ENCODE results near the gene CPT1C.
A peak's percentile ranks its signal among the peaks of the same experiment; 100 is the strongest.

Gene CPT1C

DNA sequence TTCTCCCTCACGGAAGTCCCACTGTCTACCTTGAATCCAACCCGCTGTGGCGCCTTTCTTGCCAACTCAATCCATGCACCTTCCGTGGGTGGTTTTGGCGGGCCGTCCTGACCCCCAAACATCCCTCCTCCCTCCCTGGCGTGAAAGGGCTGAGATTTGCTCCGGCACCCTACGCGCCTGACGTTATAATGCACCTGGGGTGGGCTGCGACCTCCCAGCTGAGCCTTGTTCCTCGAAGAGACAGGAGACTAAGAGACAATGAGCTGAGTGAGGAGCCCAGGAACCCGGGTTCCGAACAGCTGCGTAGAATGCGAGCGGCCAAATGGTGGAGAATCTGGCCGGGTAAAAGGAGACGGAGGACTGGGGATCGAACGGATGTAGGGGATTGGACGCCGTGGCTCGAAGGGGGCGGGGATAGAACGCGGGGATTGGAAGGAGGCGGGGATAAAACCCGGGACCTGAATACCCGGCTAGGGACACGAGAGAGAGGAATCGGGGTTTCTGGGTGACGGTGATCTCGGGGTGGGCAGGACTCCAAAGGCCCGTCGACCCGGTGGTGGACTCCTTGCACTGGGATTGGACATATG, at the start of gene CPT1C:
CPT1C (plus strand) TSS at position 461 of the 587 bp plus-strand sequence. CDS start 1,137 bp downstream, outside the sequence.
- DNase-seq, result peak; percentile 57

DNA sequence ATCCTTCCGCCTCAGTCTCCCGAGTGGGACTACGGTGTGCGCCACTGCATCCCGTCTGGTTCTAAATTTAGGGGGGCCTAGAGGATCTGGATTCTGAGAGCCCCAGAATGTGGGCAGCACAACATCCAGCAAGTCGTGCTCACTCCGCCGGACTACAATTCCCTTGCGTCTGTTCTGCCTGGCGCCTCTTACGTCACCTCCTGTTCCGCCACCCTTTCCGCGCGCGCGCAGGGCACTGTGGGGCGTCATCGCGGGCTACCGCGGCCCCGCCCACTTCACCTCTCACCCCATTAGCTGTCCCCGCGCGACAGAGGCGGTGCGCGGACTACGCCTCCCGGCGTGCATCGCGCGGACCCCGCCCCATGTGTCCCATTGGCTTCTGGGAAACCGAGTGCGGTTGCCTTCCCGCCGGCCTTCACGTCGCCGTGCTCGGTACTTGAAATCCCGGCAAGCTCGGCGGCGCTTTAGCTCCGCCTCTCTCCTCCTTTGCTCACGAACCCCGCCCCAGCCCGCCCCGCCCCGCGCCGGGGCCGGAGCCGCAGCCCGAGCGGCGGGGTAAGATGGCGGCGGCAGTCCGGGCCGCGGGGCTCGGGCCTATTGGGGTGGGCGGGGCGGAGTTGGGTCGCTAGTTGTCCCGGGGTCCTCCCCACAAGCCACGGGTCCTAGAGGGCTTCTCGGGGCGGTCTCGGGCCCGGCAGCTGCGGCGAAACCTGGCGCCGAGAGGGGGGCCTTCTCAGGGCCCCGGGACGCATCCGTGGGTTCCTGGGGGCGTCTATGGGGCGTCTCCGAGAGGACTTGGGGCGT, 49.0 kb upstream of the CPT1C start, which contains the start of gene SCAF1:
SCAF1 (plus strand) TSS at position 522 of the 804 bp plus-strand sequence. CDS start 2,818 bp downstream, outside the sequence.
- DNase-seq, result peak; percentile 100

DNA sequence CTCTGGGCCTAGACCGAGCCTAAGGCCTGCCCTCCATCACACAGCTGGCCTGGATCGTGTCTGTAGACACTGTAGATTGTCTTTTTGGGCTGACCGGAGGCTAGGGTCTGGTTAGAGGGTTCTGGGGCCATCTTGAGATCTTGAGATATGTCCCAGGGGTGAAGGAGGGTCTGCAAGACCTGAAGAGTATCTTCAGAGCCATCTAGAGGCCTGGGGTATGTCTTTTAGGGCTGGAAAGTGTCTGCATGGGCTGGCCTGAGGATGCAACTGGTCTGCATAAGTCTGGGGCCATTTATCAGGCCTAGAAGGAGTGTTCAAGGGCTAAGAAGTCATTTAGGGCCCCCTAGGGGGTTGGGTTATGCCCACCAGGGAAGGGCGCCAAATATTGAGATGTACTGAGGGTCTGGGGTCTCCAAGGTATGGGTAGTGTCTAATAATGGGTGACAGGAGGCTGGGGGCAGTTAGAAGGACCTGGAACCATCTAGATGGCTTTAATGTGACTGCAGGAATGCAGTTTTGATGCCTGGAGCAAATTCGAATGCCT, 48.4 kb upstream of the CPT1C start:
- no peak for DNase-seq

DNA sequence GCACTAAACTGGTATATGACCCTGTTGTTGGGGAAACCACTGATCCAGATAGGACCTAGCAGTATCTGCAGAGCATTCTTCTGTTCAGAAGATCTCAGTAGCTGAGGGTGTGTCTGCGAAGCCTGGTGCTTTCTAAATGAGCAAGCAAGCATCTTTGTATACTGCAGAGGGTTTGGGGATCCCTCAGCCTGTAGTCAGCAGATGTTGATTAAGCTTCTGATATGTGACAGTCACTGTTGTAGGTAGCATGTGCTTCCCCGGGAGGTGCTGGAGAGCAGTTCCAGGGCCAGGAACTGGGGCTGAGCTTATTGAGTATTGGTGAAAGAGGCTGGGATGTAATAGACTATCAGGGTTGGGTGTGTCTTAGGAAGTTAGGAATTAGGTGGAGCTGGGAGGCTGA, 47.5 kb upstream of the CPT1C start:
- no peak for DNase-seq

DNA sequence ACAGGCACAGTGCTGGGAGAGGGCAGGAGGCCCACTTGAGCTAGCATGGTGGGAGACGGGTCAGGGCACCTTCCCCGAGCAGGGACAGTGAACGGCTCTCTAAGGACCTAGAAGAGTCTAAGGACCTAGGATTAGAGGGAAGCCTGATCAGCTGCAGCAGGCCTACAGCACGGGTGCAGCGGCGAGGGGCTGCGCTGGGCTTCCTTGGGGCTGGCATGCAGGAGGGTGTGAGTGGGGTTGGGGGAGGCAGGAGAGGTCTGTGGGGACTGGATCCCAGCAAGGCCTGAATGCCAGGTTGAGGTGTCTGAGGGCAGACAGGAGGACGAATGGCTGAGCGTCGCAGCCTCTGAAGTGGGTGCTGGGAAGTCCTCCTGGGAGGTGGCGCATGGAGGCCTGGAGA, 45.3 kb upstream of the CPT1C start:
- no peak for DNase-seq

DNA sequence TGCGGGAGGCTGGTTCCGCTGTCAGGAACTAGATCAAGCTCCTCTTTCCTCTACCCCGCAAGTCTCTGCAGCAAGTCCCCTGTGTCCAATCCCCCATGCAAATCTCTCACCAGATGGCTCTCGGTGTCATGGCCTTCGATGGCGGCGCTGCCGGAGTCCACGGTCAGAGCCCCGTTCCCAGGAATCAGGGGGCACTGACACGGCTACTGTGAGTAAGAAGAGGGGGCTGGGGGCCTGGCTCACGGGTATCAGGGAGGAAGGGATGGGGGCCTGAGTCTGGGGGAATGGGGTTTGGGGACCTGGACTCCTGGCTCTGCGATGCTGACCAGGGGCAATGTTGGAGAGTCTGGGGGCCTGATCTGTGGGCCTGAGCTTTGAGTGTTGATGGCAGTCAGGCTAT, 44.9 kb upstream of the CPT1C start:
- DNase-seq, result no peak

DNA sequence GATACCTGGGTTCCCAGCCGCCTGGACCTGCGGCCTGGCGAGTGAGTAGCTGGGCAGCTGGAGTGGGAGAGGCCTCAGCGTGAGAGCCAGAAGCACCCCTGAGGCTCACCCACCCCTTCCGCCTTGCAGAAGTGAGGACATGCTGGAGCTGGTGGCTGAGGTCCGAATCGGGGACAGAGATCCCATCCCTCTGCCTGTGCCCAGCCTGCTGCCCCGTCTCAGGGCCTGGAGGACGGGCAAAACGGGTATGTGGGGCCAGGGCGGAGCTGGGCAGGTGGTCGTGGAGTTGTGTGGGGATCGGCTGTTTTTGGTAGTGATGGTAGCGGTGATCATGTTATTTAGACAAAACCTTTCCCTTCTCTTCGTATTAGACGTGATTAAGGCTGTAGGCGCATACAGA, 44.3 kb upstream of the CPT1C start:
- no peak for DNase-seq

DNA sequence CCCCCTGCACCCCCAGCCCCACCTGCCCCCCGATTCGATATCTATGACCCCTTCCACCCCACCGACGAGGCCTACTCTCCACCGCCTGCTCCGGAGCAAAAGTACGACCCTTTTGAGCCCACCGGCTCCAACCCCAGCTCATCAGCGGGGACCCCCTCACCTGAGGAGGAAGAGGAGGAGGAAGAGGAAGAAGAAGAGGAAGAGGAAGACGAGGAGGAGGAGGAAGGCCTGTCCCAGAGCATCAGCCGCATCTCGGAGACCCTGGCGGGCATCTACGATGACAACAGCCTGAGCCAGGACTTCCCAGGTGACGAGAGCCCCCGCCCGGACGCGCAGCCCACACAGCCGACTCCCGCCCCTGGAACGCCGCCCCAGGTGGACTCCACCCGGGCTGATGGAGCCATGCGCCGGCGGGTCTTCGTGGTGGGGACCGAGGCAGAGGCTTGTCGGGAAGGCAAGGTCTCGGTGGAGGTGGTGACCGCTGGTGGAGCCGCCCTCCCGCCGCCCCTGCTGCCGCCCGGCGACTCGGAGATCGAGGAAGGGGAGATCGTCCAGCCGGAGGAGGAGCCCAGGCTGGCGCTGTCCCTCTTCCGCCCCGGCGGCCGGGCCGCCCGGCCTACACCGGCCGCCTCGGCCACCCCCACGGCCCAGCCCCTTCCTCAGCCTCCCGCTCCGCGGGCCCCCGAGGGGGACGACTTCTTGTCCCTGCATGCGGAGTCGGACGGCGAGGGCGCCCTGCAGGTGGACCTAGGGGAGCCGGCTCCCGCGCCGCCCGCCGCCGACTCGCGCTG, 39.7 kb upstream of the CPT1C start:
- no peak for DNase-seq

DNA sequence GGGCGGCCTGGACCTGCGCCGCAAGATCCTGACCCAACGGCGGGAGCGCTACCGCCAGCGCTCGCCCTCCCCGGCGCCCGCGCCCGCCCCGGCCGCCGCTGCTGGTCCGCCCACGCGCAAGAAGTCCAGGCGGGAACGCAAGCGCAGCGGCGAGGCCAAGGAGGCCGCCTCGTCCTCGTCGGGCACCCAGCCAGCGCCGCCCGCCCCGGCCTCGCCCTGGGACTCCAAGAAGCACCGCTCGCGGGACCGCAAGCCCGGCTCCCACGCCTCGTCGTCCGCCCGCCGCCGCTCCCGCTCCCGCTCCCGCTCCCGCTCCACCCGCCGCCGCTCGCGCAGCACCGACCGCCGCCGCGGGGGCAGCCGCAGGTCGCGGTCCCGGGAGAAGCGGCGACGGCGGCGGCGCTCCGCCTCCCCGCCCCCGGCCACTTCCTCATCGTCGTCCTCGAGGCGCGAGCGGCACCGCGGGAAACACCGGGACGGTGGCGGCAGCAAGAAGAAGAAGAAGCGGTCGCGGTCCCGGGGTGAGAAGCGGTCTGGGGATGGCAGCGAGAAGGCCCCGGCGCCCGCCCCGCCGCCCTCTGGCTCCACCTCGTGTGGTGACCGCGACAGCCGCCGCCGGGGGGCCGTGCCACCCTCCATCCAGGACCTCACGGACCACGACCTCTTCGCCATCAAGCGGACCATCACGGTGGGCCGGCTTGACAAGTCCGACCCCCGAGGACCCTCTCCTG, 38.9 kb upstream of the CPT1C start:
- no peak for DNase-seq

DNA sequence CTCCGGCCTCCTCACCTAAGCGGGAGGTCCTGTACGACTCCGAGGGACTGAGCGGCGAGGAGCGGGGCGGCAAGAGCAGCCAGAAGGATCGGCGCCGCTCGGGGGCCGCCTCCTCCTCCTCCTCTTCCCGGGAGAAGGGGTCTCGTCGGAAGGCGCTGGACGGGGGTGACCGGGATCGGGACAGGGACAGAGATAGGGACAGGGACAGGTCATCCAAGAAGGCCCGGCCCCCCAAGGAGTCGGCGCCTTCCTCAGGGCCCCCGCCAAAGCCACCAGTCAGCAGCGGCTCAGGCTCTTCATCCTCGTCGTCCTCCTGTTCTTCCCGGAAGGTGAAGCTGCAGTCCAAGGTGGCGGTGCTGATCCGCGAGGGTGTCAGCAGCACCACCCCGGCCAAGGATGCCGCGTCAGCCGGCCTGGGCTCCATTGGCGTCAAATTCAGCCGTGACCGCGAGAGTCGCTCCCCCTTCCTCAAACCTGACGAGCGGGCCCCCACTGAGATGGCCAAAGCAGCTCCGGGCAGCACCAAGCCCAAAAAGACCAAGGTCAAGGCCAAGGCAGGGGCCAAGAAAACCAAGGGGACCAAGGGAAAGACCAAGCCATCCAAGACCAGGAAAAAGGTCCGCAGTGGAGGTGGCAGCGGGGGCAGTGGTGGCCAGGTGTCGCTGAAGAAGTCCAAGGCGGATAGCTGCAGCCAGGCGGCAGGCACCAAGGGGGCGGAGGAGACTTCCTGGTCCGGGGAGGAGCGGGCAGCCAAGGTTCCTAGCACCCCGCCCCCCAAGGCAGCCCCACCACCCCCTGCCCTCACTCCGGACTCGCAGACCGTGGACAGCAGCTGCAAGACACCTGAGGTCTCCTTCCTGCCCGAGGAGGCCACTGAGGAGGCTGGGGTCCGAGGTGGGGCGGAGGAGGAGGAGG, 38.1 kb upstream of the CPT1C start:
- DNase-seq, result no peak

DNA sequence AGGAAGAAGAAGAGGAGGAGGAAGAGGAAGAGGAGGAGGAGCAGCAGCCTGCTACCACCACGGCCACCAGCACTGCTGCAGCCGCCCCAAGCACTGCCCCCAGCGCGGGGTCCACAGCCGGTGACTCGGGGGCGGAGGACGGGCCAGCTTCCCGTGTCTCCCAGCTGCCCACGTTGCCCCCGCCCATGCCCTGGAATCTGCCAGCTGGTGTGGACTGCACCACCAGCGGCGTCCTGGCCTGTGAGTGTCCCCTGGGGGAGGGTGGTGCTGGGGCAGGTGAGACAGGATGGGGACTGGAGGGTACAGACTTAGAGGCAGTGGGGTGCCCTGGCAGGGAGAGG, 37.5 kb upstream of the CPT1C start:
- DNase-seq, result no peak

DNA sequence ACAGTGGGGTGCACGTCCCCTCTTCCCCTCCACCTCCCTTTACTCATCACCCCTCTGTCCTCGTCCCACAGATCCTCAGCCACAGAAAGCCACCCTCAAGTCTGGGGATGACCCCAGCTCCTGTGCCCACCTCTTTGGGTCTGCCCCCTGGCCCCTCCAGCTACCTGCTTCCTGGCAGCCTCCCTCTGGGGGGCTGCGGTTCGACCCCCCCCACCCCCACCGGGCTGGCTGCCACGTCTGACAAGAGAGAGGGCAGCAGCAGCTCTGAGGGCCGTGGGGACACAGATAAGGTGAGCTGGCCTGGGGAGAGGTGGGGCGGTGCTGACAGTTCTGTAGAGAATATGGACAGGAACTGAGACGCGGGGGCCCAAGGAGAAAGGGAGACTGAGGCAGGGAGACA, 36.3 kb upstream of the CPT1C start:
- no peak for DNase-seq

DNA sequence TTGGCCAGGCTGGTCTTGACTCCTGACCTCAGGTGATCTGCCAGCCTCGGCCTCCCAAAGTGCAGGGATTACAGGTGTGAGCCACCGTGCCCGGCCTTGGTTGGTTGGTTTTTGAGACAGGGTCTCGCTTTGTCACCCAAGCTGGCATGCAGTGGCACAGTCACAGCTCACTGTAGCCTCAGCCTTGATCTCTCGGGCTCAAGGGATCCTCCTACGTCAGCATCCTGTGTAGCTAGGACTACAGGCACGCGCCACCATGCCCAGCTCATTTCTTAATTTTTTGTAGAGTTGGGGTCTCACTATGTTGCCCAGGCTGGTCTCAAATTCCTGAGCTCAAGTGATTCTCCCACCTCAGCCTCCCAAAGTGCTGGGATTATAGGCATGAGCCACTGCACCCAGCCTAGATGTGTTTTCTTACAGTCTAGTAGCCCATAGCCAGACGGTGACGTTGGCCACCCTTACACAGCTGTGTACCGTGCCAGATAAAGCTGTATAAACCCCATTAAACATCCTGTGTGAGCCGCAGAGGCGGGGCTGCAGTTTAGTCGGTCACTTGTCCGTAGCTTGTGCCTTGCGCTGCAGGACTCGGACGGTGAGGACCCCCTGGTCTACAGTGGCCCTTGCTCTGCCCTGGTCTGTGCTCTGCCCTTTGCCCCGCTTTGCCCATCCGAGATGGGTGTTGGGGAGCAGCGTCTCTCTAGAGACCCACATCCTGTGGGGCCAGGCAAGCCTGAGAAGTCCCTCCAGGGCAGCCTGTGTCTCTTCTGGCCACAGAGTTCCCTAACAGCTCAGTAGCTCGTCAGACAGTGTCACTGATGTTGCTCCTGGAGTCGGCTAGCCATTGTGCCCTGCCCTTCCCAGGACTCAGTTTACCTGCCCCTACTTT, 35.1 kb upstream of the CPT1C start:
- no peak for DNase-seq

DNA sequence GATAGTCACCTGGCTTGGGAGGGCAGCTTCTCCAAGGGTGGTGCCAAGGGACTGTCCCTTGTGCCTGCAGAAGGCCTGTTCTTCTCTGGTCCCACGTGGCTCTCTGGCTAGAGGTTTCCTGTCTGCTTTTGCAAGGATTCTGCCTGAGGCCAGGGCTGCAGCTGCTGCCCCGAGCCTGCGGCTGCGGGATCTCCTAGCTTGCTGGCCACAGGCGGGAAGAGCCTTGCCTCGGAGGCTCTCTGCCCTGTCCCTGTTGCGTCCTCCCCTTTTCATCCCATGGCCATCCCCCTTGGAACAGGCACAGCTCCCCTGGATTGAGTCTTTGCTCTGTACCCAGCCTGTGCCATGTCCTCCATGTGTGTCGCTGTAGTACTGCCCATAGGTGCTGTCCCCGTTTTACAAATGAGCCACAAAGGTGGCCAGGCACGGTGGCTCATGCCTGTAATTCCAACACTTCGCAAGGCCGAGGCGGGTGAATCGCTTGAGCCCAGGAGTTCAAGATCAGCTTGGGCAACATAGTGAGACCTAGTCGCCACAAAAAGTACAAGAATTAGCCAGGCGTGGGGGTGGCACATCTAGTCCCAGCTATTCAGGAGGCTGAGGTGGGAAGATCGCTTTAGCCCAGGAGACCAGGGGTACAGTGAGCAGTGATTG, 34.3 kb upstream of the CPT1C start:
- DNase-seq, result no peak

DNA sequence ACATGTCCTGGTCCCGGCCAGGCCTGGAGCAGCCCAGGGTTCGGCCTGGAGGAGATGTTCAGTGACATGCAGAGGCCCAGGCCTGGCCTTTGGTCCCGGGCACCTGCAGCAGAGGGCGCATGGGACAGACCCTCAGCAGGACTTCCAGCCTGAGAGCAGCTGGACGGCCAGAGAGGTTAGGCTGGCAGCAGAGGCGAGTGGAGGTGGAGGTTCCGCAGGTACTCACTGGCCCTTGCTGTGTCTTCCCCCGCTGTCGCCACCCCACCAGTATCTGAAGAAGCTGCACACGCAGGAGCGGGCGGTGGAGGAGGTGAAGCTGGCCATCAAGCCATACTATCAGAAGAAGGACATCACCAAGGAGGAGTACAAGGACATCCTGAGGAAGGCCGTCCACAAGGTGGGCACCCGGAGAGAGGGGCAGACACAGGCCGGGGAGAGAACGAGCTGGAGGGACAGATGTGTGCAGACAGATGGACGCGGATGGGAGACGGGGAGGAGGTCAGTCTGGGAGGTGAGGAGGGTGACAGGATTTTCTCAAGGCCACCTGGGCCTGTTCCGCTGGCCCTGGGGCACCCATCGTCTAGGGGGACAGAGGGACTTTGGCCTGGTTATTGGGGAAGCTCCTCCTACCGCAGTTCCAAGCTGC, 33.3 kb upstream of the CPT1C start:
- no peak for DNase-seq

DNA sequence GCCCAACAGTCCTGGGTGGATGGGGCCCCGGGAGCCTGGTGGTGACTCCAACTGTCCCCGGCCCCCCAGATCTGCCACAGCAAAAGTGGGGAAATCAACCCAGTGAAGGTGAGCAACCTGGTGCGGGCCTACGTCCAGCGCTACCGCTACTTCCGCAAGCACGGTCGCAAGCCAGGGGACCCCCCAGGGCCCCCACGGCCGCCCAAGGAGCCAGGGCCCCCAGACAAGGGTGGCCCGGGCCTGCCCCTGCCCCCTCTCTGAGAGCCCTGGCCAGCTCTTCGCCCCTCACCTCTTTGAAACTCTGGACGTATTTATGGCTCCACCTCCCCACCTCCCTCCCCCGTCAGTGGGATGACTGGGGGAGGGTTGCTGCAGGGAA, 32.8 kb upstream of the CPT1C start:
- no peak for DNase-seq

DNA sequence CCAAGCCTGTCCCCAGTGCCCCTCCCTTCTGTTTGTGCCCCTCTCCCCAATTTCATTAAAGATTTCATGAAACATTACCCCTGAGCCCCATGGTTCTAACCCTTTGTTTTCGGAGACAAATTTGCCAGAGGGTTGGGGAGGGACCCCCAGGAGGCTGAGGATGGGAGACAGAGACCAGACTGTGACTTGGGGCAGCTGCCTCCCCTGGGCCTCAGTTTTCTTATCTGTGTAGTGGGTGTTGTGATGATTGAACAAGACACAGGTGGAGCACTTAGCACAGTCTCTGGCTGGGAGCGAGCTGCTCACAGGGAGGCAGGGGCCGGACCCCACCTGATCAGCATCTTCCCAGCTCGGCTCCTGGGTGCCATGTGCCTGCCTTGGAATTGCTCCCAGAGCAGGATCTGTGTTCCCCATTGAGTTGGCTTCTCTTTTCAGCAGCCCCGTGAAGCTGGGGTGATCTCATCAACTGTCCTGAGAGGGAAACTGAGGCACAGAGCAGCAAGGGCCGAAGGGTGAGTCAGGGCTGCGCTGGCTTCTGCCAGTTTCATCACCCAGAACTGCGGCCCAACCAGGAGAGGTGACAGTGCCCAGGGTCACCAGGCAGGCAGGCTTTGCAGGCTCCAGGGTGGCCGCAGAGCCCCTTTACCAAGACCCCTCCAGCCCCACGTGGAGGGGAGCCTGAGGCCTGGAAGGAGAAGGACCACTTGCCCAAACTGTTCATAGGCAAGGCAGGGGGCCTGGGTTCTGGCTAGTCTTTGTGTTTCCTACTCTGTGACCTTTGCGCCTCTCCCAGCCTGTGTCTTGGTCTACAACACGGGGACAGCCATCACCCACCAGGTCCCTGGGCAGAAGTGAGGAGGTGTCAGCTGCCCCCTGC, 32.1 kb upstream of the CPT1C start:
- DNase-seq, result no peak

DNA sequence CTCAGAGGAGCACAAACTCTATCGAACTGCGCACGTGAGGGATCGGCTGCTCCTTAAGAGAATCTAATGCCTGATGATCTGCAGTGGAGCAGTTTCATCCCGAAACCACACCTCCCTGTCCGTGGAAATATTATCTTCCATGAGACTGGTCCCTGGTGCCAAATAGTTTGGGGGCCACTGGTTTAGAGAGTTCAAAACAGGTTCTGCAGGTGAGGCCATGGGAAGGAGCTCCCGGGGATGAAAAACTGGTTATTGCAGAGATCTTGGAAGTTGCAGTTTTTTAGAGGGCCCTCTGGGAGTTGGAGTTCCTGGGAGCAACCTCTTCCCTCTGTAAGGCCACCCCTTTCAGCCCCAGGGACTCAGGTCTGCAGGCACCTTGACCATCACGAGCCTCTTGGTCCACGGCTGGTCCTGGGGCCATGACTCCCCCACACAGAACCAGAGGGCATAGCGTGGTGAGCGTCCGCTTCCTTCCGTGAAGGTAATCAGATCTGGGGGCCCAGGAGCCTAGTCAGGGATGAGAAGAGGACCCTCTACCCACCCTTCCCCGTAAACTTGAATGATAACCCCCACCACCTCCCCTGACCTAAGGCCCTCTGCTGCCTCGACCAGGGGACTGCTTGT, 30.5 kb upstream of the CPT1C start:
- DNase-seq, result no peak
